GM12865 (cell line): Measurements from ENCODE around the gene ARRB1.

Experiments
- DNase-seq: peaks from one replicate; pipeline ENCODE4 v3.0.0; 2010; ENCODE audit warnings: low read depth
- H3K4me3 ChIP-seq: 2 replicates; pipeline ENCODE4 v1.5.1; 2011; ENCODE audit warnings: mild to moderate bottlenecking, low read depth, low read length, control low read depth
- CTCF ChIP-seq: IDR thresholded peaks from 2 replicates; pipeline ENCODE4 v1.5.1; 2011; ENCODE audit warnings: low read length, control low read depth, low read depth, inconsistent platforms; ENCODE audit not compliant: insufficient read depth; ENCODE audit errors: missing control alignments

Gene ARRB1

DNA sequence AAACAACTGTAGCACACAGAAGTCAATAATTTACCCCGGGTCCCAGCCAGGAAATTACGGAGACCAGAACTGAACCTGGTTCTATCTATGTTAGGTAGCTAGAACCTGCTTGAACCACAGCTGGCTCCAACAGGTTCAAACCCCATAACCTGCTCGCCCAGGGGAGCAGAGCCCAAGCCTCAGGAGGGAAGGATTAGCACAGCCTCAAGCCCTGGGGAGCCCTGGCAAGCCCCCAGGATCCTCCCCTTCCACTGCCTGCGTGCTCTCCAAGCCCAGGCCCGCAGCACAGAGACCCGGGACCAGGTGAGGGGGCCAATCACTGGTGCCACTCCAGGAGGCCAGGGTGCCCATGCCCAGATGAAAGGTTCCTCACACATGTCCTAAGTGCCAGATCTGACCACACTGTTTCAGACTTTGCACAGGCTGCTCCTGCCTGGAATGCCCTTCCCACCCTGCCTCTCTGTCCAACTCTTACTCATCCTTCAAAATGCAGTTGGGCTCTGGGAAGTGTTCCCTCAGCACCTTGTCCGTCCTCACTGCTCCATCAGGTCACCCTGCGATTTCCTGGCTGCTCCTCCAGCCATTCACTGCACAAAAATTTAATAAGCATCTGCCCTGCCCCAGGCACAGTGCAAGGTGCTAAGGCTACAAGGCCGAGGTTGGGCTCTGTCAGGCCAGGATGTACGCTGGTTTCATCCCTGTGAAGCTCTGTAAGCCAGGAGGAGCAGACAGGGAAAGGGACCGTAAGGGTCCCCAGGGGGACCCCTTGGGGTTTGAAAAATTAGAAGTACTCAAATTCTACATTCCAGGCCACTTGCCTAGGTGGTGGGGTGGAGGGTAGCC is 32.2 kb downstream of the ARRB1 start:
- no peak overlapping the region for H3K4me3 ChIP-seq
- no peak for DNase-seq
- no peak for TF ChIP-seq CTCF

DNA sequence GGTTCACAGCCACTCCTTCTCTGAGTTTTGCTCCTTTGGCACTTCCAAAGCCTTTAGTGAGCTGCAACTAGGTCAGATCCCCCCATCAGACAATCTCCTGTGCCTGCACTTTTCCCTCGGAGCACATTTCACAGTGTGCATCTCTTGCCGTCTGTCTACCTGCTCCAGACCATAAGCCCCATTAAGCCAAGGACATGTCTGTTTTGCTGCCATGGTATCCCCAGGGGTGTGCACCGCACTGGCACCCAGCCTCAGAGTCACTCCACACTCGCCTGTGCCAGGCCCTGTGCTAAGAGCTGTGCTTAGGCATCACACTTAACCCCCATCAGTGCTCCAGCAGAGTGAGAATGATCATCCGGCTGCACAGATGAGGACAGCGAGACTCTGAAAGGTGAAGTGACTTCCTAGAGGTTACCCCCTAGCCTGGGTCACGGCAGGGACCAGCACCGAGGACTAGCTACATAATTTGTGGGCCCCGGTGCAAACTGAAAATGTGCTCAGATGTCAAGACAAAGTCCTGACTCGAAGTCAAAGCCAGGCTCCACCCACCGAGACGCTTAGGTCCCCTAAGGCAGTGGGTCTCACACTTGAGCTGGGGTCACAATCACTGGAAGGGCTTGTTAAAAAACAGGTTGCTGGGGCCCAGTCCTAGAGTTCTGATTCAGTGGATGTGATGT is 33.9 kb downstream of the ARRB1 start:
- DNase-seq, result no peak
- no peak for TF ChIP-seq CTCF
- no peak overlapping the region for H3K4me3 ChIP-seq

DNA sequence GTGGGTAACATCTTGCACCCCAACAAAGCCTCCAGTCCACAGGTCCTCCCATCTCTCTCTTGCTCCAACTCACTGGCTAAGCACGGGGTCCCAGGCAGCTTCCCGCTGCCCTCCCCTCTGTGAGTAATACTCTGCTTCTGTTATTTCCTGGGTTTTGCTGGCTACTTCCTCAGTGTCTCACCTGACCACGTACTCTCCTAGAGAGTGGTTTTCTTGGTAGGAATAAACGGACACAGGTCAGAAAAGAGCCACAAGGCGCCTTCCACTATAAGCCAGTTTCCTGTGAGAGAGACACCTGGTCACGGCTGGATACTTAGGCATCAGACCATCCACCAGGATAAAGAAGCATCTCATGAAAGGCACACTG is 36.0 kb downstream of the ARRB1 start:
- no peak for TF ChIP-seq CTCF
- H3K4me3 ChIP-seq, result no peak overlapping the region
- no peak for DNase-seq

DNA sequence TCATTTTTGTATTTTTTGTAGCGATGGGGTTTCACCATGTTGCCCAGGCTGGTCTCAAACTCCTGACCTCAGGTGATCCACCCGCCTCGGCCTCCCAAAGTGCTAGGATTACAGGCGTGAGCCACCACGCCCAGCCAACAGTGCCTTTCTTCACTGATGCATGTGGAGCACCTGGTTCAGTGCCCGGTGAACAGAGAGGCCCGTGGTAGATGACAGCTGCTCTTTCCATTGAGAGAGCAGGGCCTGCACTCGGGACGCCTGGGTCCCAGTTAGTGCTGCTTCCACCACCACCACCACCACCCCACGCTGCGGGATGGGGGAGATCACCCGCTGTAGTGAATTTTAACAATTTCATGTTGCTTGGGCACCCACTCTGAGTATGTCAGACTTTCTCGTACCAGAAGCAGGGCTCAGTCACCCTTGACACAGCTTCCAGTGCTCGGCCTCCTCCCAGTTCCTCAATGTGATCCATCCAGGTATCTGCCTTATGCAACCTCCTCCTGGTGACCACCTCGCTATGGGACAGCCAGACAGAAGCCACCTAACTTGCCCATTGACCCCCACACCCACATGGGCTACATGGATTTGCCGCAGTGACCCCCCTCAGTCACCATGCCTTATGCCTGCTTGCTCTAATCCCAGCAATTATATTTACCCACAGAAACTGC is 36.6 kb downstream of the ARRB1 start:
- no peak for TF ChIP-seq CTCF
- DNase-seq, result no peak
- H3K4me3 ChIP-seq, result no peak overlapping the region

DNA sequence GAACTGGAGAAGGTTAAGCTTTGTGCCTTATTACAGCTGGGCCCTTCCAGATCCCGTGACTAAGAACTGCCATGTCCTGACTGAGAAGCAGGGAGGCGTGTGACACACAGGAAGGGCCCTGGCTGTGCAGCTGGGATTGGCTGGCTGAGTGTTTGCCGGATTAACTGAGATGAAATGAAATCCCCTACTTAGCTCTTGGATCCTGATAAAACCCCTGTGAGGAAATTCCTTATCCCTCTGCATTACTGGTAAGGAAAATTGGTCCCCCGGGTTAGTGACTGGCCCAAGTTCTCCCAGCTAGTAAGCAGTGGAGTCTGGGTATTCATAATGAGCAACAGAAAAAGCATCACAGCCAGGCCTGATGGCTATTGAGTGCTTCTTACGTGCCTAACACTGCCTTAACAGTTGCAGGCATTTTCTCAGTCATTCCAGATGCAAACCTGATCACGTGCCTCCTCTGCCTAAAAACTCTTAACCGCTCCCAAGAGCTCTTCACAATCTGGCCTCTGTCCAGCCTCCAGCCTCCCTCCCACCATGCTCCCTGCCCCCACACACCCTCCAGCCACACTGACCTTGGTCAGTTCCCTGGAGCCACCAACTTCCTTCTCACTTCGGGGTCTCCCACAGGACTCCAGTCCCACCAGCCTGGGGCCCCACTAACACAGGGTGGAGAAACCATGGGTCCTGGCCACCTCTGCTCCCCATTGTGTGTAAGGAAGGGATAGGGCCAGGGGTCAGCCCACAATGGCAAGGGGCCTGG is 37.8 kb downstream of the ARRB1 start:
- no peak for DNase-seq

More for the DNA sequence above, 37.8 kb downstream of the ARRB1 start:
- H3K4me3 ChIP-seq, result no peak overlapping the region
- no peak for TF ChIP-seq CTCF
